Vagina (tissue), 2 donors: ENCODE data around the gene RAB3B. TPM values are rescaled to one million over a fixed set of nuclear protein-coding genes. Genes with fewer than 3 reads are reported as not detected.

ENCODE experiments used
- DNase-seq, 2 donors: peaks; one replicate each; pipeline ENCODE4 v3.0.0-alpha.2; 2017; ENCODE audit errors: extremely low spot score in 2 of 2
- H3K27ac ChIP-seq: fragments of 200-600 bp; sonication (generic); one replicate; pipeline ENCODE4 v1.5.1; 2019
- H3K27me3 ChIP-seq: fragments of 200-600 bp; sonication (generic); one replicate; pipeline ENCODE4 v1.5.1; 2019
- H3K36me3 ChIP-seq, 2 donors: fragments of 200-600 bp; sonication (generic); one replicate each; pipeline ENCODE4 v1.5.1; 2017 to 2019
- H3K4me1 ChIP-seq: fragments of 200-600 bp; sonication (generic); one replicate; pipeline ENCODE4 v1.5.1; 2019
- H3K4me3 ChIP-seq, 2 donors: fragments of 200-600 bp; sonication (generic); 1 replicate in 1 of 2; 2 replicates in 1 of 2; pipeline ENCODE4 v1.5.1; 2016 to 2019
- H3K9me3 ChIP-seq: fragments of 200-600 bp; sonication (generic); one replicate; pipeline ENCODE4 v1.5.1; 2019
- CTCF ChIP-seq, 3 experiments: fragments of 450-650 bp in 2 of 3; fragments of 200-600 bp in 1 of 3; sonication (generic) in 1 of 3; IDR thresholded peaks; one replicate each; pipeline ENCODE4 v1.5.1; 2017 to 2019; ENCODE audit warnings: antibody characterized with exemption in 3 of 3, mild to moderate bottlenecking in 2 of 3, moderate library complexity in 2 of 3
- POLR2A ChIP-seq, 2 donors: fragments of 450-650 bp; IDR thresholded peaks; one replicate each; pipeline ENCODE4 v1.6.1; 2017; ENCODE audit warnings: antibody characterized with exemption in 2 of 2, mild to moderate bottlenecking in 2 of 2, moderate library complexity in 2 of 2
- POLR2AphosphoS5 ChIP-seq, 2 donors: sonication (generic); formaldehyde crosslinking; IDR thresholded peaks; one replicate each; pipeline ENCODE4 v1.9.0; 2017; ENCODE audit warnings: antibody characterized with exemption in 2 of 2, mild to moderate bottlenecking in 2 of 2, low read depth in 1 of 2; ENCODE audit not compliant: insufficient read depth in 1 of 2
- intact Hi-C: fragments of 100-400 bp; cut with DNase I; formaldehyde crosslinking; loops from one replicate; pipeline ENCODE4 v1.15.1; 2023
- total RNA-seq: library from RNA; depleted of rRNA; stranded (reverse); fragments of >200 nt; gene quantifications from one replicate; pipeline ENCODE4 v1.2.3, GENCODE V29; 2016

RAB3B gene
- total RNA-seq, 1 donor from 2014 or later: 2.0 TPM

DNA sequence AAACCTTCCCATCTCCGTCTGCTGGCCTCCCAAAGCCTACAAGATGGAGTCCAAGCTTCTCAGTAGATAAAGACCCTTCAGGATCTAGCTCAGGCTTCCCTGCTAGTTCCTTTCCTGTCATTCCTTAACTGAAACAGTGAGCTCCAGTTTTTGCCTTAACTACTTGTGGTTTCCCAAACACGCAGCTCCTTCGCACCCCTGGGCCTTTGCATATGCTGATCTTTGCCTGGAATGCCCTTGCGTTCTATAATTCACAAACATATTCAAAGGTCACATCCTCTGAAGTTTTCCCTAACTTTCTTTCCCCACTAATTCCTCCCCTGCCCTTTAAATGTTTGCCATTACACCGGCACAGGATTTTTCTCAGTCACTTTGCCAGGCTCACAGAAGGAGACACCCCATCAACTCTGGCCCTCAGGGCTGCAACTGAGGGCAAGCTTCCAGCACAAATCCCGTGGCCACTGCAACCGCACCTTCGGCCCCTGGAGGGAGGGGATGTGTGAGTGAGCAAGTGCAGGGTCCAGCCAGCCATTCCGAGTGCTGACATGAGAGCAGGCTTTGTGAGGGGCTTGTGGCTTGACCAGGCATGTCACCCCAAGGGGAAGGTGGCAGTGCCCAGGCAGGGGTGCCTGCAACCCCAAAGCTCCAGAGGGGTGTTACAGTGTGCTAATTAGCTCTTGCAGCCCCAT, 41.3 kb downstream of the RAB3B start:
- no peaks in the 10 kb centered on the region for H3K27me3 ChIP-seq
- H3K27ac ChIP-seq: no peak overlapping the region
- intact Hi-C loops: no loop called here
- DNase-seq: no peak
- no peak overlapping the region for H3K4me3 ChIP-seq
- H3K36me3 ChIP-seq: no peaks in the 10 kb centered on the region
- H3K4me1 ChIP-seq: no peaks in the 10 kb centered on the region
- TF ChIP-seq POLR2A (IDR thresholded peaks at IDR 0.05): no peak
- no peak for TF ChIP-seq POLR2AphosphoS5 (IDR thresholded peaks at IDR 0.05; ENCODE audit: insufficient read depth in 1 of 2, low read depth in 1 of 2)
- no peak for TF ChIP-seq CTCF (IDR thresholded peaks at IDR 0.05)
- no peaks in the 10 kb centered on the region for H3K9me3 ChIP-seq

- no peak overlapping the region for H3K27ac ChIP-seq
- TF ChIP-seq POLR2AphosphoS5 (IDR thresholded peaks at IDR 0.05; ENCODE audit: insufficient read depth in 1 of 2, low read depth in 1 of 2) (no peak), CTCF (IDR thresholded peaks at IDR 0.05) (no peak), POLR2A (IDR thresholded peaks at IDR 0.05) (no peak)
- H3K27me3 ChIP-seq: no peaks in the 10 kb centered on the region
- no peak overlapping the region for H3K4me3 ChIP-seq
- H3K4me1 ChIP-seq: no peaks in the 10 kb centered on the region
- intact Hi-C loops: no loop called here
- no peak for DNase-seq
- H3K9me3 ChIP-seq: no peaks in the 10 kb centered on the region
- no peaks in the 10 kb centered on the region for H3K36me3 ChIP-seq
Observed at GRCh38 chr1:51948491-51948915, 42.0 kb downstream of the RAB3B start.

DNA sequence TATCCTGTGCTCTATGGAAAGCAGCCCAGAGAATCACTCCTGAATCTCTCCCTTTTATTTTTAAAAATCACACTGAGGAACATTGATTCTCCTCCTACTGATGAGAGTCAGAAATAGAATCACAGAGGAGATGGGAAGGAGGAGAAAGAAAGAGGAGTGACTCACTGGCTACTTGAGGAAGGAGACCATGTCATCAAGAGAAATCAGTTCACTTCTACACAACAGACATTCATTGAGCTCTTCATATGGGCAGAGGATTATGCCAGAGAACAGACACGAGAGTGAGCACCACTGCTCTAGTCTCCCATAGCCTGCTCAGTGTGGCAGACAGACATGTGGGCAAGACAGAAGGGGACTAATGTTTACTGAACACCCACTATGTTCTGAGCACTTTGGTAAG, 44.2 kb downstream of the RAB3B start:
- H3K36me3 ChIP-seq: no peaks in the 10 kb centered on the region
- H3K9me3 ChIP-seq: no peaks in the 10 kb centered on the region
- DNase-seq: no peak
- no peak overlapping the region for H3K4me3 ChIP-seq
- H3K4me1 ChIP-seq: no peaks in the 10 kb centered on the region
- no peak overlapping the region for H3K27ac ChIP-seq
- no peak for TF ChIP-seq POLR2A (IDR thresholded peaks at IDR 0.05)
- TF ChIP-seq POLR2AphosphoS5 (IDR thresholded peaks at IDR 0.05; ENCODE audit: insufficient read depth in 1 of 2, low read depth in 1 of 2): no peak
- no peak for TF ChIP-seq CTCF (IDR thresholded peaks at IDR 0.05)
- intact Hi-C loops: no loop called here
- H3K27me3 ChIP-seq: no peaks in the 10 kb centered on the region

DNA sequence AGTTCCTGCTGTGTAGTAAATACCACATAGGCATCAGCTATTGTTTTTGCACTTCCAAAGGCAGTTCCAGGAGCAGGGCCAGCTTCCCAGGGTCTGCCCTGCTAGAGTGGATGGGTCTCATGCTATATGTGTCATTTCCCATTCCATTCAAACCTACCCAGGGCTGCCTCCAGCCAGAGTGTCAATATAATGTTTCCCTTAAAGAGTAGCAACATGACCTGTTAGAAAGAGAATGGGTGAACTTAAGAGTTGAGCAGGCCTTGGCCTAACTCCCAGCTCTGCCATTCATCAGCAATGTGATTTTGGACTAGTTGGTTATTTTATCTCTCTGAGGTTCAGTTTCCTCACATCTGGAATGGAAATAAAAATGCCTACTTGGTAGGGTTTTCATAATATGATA, 44.9 kb downstream of the RAB3B start:
- TF ChIP-seq POLR2AphosphoS5 (IDR thresholded peaks at IDR 0.05; ENCODE audit: insufficient read depth in 1 of 2, low read depth in 1 of 2) (no peak), POLR2A (IDR thresholded peaks at IDR 0.05) (no peak), CTCF (IDR thresholded peaks at IDR 0.05) (no peak)
- DNase-seq: no peak
- H3K4me1 ChIP-seq: no peaks in the 10 kb centered on the region
- no peaks in the 10 kb centered on the region for H3K27me3 ChIP-seq
- no peaks in the 10 kb centered on the region for H3K36me3 ChIP-seq
- no peak overlapping the region for H3K4me3 ChIP-seq
- intact Hi-C loops: no loop called here
- no peaks in the 10 kb centered on the region for H3K9me3 ChIP-seq
- H3K27ac ChIP-seq: no peak overlapping the region

DNA sequence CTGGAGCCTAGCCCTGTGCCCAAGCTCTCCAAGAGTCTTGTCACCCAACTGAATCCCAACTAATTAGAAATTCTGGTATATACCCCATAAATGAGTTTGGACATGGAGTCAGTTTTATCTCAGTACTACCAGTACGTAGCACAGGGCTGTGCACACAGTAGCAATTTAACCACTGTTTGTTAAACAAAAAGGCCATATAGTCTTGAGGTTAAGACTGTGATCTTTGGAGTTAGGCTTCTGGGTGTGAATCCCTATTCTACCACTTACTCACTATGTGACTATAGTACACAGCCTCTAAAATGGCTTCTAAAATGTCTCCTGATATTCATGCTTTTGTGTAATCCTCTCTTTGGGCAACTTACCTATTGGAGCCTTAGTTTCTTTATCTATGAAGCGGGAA, 48.2 kb downstream of the RAB3B start:
- TF ChIP-seq POLR2AphosphoS5 (IDR thresholded peaks at IDR 0.05; ENCODE audit: insufficient read depth in 1 of 2, low read depth in 1 of 2): no peak
- no peak for TF ChIP-seq POLR2A (IDR thresholded peaks at IDR 0.05)
- no peak for TF ChIP-seq CTCF (IDR thresholded peaks at IDR 0.05)
- DNase-seq: no peak
- Histone ChIP-seq H3K9me3 (no peaks in the 10 kb centered on the region), H3K36me3 (no peaks in the 10 kb centered on the region), H3K4me1 (no peaks in the 10 kb centered on the region), H3K27ac (no peak overlapping the region), H3K27me3 (no peaks in the 10 kb centered on the region), H3K4me3 (no peak overlapping the region)
- intact Hi-C loops: no loop called here
